ENCODE data around the gene FSTL5. TPM values are rescaled to one million over a fixed set of nuclear protein-coding genes. Genes with fewer than 3 reads are reported as not detected.
"Not testable (repeated sequence)": the region's sequence is repeated elsewhere in the genome, so short reads cannot be mapped to it uniquely, and the experiment has no call there.

Gene FSTL5
- total RNA-seq, 1 donor from 2014 or later: not detected

- DNase-seq: no peak
- no peak overlapping the region for H3K4me3 Mint-ChIP-seq
- no peak overlapping the region for H3K27ac Mint-ChIP-seq
- no peaks in the 10 kb centered on the region for H3K36me3 Mint-ChIP-seq (ENCODE audit: low read depth)
- ChIA-PET POLR2A (no interaction called here), CTCF (no interaction called here)
- TF ChIP-seq, protein P1, sequence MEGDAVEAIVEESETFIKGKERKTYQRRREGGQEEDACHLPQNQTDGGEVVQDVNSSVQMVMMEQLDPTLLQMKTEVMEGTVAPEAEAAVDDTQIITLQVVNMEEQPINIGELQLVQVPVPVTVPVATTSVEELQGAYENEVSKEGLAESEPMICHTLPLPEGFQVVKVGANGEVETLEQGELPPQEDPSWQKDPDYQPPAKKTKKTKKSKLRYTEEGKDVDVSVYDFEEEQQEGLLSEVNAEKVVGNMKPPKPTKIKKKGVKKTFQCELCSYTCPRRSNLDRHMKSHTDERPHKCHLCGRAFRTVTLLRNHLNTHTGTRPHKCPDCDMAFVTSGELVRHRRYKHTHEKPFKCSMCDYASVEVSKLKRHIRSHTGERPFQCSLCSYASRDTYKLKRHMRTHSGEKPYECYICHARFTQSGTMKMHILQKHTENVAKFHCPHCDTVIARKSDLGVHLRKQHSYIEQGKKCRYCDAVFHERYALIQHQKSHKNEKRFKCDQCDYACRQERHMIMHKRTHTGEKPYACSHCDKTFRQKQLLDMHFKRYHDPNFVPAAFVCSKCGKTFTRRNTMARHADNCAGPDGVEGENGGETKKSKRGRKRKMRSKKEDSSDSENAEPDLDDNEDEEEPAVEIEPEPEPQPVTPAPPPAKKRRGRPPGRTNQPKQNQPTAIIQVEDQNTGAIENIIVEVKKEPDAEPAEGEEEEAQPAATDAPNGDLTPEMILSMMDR (IDR thresholded peaks at IDR 0.05): no peak
- no peaks in the 10 kb centered on the region for H3K27me3 Mint-ChIP-seq
- H3K4me1 Mint-ChIP-seq: no peaks in the 10 kb centered on the region
- H3K9me3 Mint-ChIP-seq: peaks cover 2% of the 10 kb centered on the region
- no peak for ATAC-seq (ENCODE audit: low read depth)
- intact Hi-C loops (cut with micrococcal nuclease): no loop called here
These were observed 403.8 kb downstream of the FSTL5 start for GRCh38 chr4:161760008-161760407.

DNA sequence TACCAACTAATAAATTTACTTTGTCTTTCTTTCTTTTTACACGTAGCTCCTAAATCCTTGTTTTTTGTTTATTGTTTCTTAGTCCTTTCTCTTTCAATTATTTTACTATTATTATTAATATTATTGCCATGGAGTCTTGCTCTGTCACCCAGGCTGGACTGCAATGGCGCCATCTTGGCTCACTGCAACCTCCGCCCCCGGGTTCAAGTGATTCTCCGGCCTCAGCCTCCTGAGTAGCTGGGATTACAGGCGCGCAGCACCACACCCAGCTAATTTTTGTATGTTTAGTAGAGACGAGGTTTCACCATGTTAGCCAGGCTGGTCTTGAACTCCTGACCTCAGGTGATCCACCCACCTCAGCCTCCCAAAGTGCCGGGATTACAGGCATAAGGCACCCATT, 405.4 kb downstream of the FSTL5 start:
- CTCF ChIA-PET; intact Hi-C loops (cut with micrococcal nuclease); H3K27me3 Mint-ChIP-seq; DNase-seq; H3K4me3 Mint-ChIP-seq; POLR2A ChIA-PET; H3K36me3 Mint-ChIP-seq (ENCODE audit: low read depth); H3K4me1 Mint-ChIP-seq; ATAC-seq (ENCODE audit: low read depth); H3K9me3 Mint-ChIP-seq; H3K27ac Mint-ChIP-seq: not testable (repeated sequence)

GRCh38 chr4:161728929-161729328, 434.9 kb downstream of the FSTL5 start:
- POLR2A ChIA-PET: no interaction called here

GRCh38 chr4:161721947-161722346, 441.9 kb downstream of the FSTL5 start:
- CTCF ChIA-PET: no interaction called here
- Mint-ChIP-seq H3K27ac (no peak overlapping the region), H3K4me3 (no peak overlapping the region), H3K4me1 (no peaks in the 10 kb centered on the region), H3K27me3 (no peaks in the 10 kb centered on the region), H3K36me3 (ENCODE audit: low read depth) (no peaks in the 10 kb centered on the region), H3K9me3 (peaks cover 2% of the 10 kb centered on the region)
- TF ChIP-seq, protein P1 (IDR thresholded peaks at IDR 0.05): no peak
- intact Hi-C loops (cut with micrococcal nuclease): no loop called here
- POLR2A ChIA-PET: no interaction called here
- ATAC-seq (ENCODE audit: low read depth) (no peak), DNase-seq (no peak)

More at GRCh38 chr4:161728929-161729328, 434.9 kb downstream of the FSTL5 start:
- Mint-ChIP-seq H3K27me3 (no peaks in the 10 kb centered on the region), H3K36me3 (ENCODE audit: low read depth) (no peaks in the 10 kb centered on the region), H3K9me3 (no peaks in the 10 kb centered on the region), H3K4me3 (no peak overlapping the region), H3K4me1 (no peaks in the 10 kb centered on the region), H3K27ac (no peak overlapping the region)
- ATAC-seq (ENCODE audit: low read depth): no peak
- intact Hi-C loops (cut with micrococcal nuclease): no loop called here
- no peak for DNase-seq
- TF ChIP-seq, protein P1 (IDR thresholded peaks at IDR 0.05): no peak
- CTCF ChIA-PET: no interaction called here

DNA sequence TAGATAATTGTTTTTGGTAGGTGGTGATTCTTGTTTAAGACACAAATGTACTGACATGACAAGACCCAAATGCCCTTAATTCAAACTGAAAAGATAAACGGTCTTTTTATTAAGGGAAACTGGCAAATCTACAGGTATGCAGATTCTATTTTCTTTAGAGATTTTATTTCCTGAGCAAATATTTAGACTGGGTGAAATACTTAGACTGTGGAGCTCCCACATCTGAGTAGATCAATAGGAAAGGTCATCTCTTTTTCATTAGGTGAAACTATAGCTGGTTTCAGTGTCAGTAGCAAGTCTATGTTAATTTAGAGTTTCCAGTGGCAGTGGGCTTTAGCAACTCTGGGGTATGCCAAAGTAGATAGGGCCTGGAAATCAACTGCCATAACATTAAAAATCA, 446.7 kb downstream of the FSTL5 start:
- Mint-ChIP-seq H3K27ac (no peak overlapping the region), H3K36me3 (ENCODE audit: low read depth) (no peaks in the 10 kb centered on the region), H3K4me3 (no peak overlapping the region), H3K4me1 (no peaks in the 10 kb centered on the region), H3K27me3 (no peaks in the 10 kb centered on the region), H3K9me3 (peaks cover 5% of the 10 kb centered on the region)
- POLR2A ChIA-PET: no interaction called here
- DNase-seq: no peak
- intact Hi-C loops (cut with micrococcal nuclease): no loop called here
- TF ChIP-seq, protein P1 (IDR thresholded peaks at IDR 0.05): no peak
- CTCF ChIA-PET: no interaction called here
- ATAC-seq (ENCODE audit: low read depth): no peak

DNA sequence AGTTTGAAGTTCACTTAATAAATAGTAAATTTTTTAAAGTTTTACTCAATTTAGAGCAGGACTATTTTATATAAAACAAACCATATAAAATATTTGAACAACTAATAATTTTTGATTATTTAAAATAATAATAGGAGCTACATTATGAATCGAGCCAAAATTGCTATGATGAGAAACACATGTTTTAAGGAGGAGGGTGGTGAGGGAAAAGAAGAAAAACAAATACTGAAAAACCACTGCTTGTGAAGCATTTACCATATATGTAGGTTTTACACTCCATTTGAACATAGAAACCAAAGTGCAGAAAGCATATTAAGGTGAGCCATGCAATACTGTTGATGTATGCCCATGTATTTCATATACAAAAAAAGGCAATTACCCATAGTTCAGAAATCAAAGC, 448.9 kb downstream of the FSTL5 start:
- Mint-ChIP-seq H3K4me1 (no peaks in the 10 kb centered on the region), H3K4me3 (no peak overlapping the region), H3K9me3 (peaks cover 8% of the 10 kb centered on the region), H3K27me3 (no peaks in the 10 kb centered on the region), H3K27ac (no peak overlapping the region), H3K36me3 (ENCODE audit: low read depth) (no peaks in the 10 kb centered on the region)
- ATAC-seq (ENCODE audit: low read depth) (no peak), DNase-seq (no peak)
- ChIA-PET CTCF (no interaction called here), POLR2A (no interaction called here)
- intact Hi-C loops (cut with micrococcal nuclease): no loop called here
- TF ChIP-seq, protein P1 (IDR thresholded peaks at IDR 0.05): no peak
